Breast epithelium (tissue), 3 donors: ENCODE results near the gene IGSF21.

Experiments
- POLR2A ChIP-seq: fragments of 450-650 bp; IDR thresholded peaks from one replicate; pipeline ENCODE4 v1.6.1; 2016; ENCODE audit warnings: antibody characterized with exemption, mild to moderate bottlenecking, moderate library complexity
- POLR2AphosphoS5 ChIP-seq, 3 donors: sonication (generic); formaldehyde crosslinking; IDR thresholded peaks; one replicate each; pipeline ENCODE4 v1.6.1; 2017; ENCODE audit warnings: antibody characterized with exemption in 3 of 3
- TF ChIP-seq, protein P1 (sequence below), 3 donors: fragments of 450-650 bp; IDR thresholded peaks; one replicate each; pipeline ENCODE4 v1.5.1; 2016 to 2017; ENCODE audit warnings: antibody characterized with exemption in 3 of 3, mild to moderate bottlenecking in 3 of 3, moderate library complexity in 3 of 3

DNA sequence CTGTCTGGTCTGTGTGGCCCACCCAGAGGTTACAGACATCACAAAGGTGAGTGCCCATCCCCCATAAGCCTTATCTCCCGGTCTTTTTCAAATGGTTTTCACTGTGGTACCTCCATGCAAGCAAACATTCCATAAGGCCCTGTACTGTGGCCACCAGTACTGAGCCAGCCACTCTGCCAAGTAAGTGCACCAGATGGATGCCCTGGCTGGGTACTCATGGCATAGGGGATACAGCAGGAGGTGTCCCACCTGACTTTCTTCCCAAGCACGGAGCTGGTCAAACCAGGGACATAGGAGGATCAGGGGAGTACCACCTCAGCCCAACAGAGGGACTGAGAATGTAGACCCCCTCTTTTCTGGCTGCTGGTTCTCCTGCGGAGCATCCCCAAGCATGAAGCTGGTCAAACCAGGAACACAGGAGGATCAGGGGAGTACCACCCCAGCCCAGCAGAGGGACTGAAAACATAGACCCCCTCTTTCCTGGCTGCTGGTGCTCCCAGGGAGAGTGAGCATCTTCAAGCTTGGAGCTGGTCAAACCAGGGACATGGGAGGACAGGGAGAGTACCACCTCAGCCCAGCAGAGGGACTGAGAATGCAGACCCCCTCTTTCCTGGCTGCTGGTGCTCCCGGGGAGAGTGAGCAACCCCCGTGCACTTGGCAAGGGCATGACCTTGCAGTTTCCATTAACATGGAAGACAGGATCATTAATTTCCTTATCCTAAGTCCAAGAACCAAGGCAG lies 291.4 kb downstream of the IGSF21 start:
- TF ChIP-seq, protein P1, sequence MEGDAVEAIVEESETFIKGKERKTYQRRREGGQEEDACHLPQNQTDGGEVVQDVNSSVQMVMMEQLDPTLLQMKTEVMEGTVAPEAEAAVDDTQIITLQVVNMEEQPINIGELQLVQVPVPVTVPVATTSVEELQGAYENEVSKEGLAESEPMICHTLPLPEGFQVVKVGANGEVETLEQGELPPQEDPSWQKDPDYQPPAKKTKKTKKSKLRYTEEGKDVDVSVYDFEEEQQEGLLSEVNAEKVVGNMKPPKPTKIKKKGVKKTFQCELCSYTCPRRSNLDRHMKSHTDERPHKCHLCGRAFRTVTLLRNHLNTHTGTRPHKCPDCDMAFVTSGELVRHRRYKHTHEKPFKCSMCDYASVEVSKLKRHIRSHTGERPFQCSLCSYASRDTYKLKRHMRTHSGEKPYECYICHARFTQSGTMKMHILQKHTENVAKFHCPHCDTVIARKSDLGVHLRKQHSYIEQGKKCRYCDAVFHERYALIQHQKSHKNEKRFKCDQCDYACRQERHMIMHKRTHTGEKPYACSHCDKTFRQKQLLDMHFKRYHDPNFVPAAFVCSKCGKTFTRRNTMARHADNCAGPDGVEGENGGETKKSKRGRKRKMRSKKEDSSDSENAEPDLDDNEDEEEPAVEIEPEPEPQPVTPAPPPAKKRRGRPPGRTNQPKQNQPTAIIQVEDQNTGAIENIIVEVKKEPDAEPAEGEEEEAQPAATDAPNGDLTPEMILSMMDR (IDR thresholded peaks at IDR 0.05): no peak
- TF ChIP-seq POLR2A: no peak
- no peak for TF ChIP-seq POLR2AphosphoS5 (IDR thresholded peaks at IDR 0.05)
